Kidney epithelial cell (primary cell): ENCODE results near the gene VPS13D. TPM values are rescaled to one million over a fixed set of nuclear protein-coding genes. Genes with fewer than 3 reads are reported as not detected.
"Not testable (repeated sequence)": the region's sequence is repeated elsewhere in the genome, so short reads cannot be mapped to it uniquely, and the experiment has no call there.

Source experiments
- DNase-seq: peaks from one replicate; pipeline ENCODE4 v3.0.0-alpha.2; 2010; ENCODE audit warnings: low read depth
- H3K27me3 ChIP-seq: 2 replicates; pipeline ENCODE4 v1.6.0; 2011; ENCODE audit warnings: low read length; ENCODE audit not compliant: control insufficient read depth, insufficient read depth
- H3K36me3 ChIP-seq: 2 replicates; pipeline ENCODE4 v1.5.1; 2011; ENCODE audit warnings: low read length; ENCODE audit not compliant: control insufficient read depth, insufficient read depth
- H3K4me3 ChIP-seq: 2 replicates; pipeline ENCODE4 v1.5.1; 2011; ENCODE audit warnings: low read depth, mild to moderate bottlenecking, control low read depth, low read length
- total RNA-seq: library from RNA; depleted of rRNA; stranded (reverse); fragments of >200 nt; gene quantifications from 2 replicates; pipeline ENCODE4 v1.2.3, GENCODE V29; 2015
- TF ChIP-seq, protein P1 (sequence below): IDR thresholded peaks from 2 replicates; pipeline ENCODE4 v1.5.1; 2011; ENCODE audit warnings: mild to moderate bottlenecking, moderate library complexity, low read length, control low read depth, inconsistent platforms; ENCODE audit not compliant: insufficient read depth, poor library complexity, severe bottlenecking

VPS13D gene
- total RNA-seq, 1 donor from 2014 or later = 22.2 TPM

- Histone ChIP-seq H3K27me3 (no peaks in the 10 kb centered on the region), H3K36me3 (no peaks in the 10 kb centered on the region), H3K4me3 (no peak overlapping the region)
- TF ChIP-seq, protein P1, sequence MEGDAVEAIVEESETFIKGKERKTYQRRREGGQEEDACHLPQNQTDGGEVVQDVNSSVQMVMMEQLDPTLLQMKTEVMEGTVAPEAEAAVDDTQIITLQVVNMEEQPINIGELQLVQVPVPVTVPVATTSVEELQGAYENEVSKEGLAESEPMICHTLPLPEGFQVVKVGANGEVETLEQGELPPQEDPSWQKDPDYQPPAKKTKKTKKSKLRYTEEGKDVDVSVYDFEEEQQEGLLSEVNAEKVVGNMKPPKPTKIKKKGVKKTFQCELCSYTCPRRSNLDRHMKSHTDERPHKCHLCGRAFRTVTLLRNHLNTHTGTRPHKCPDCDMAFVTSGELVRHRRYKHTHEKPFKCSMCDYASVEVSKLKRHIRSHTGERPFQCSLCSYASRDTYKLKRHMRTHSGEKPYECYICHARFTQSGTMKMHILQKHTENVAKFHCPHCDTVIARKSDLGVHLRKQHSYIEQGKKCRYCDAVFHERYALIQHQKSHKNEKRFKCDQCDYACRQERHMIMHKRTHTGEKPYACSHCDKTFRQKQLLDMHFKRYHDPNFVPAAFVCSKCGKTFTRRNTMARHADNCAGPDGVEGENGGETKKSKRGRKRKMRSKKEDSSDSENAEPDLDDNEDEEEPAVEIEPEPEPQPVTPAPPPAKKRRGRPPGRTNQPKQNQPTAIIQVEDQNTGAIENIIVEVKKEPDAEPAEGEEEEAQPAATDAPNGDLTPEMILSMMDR = no peak
- peak; percentile 89 for DNase-seq
Observed at GRCh38 chr1:12386130-12386529, 156.3 kb downstream of the VPS13D start.

GRCh38 chr1:12387641-12388040 lies 157.8 kb downstream of the VPS13D start:
- DNase-seq = no peak
- Histone ChIP-seq H3K4me3 (no peak overlapping the region), H3K36me3 (no peaks in the 10 kb centered on the region), H3K27me3 (no peaks in the 10 kb centered on the region)
- TF ChIP-seq, protein P1 = no peak

- H3K36me3 ChIP-seq = not testable (repeated sequence)
Observed at GRCh38 chr1:12390296-12390695, 160.5 kb downstream of the VPS13D start.

DNA sequence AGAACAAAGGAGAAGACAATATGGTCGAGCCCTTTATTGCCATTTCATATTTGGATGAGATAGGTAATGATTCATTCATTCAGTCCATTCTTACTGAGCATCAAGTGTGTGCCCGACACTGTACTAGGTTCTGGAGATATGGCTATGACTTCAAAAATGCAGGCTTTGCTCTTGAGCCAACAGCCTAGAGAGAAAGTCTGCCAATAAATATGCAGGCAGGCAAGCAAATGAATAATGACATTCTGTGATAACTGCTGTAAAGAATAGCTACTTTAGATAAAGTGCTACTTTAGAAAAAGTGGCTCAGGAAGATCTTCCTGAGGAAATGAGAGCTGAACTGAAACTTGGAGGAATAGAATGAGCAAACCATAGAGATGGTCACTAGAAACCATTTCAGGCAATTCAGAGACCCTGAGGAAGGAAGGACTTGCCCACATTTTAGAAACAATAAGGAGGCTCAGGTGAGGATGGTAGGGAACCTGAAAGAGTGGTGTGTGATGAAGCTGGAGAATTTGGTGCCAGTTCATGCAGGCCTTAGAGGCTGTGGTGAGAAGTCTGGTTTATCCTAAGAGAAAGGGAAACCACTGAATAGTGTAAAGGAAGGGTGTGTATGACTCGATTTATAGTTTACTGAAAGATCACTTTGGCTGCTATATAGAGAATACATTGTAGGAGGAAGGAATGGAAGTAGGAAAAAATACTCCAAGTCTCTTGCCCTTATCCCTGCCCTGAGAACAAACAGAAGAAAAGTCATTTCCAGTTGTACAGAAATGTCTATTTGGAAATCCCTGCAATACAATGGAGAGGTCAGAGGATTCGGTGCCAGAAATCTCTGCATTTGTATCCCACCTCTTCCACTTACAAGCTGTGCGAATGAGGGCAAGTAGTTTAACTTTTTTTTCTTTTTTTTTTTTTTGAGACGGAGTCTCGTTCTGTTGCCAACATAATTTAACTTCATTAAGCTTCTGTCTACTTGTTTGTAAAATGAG lies 167.9 kb downstream of the VPS13D start:
- Histone ChIP-seq H3K36me3 (no peaks in the 10 kb centered on the region), H3K27me3 (no peaks in the 10 kb centered on the region), H3K4me3 (no peak overlapping the region)
- TF ChIP-seq, protein P1 = no peak
- no peak for DNase-seq

More at GRCh38 chr1:12390296-12390695, 160.5 kb downstream of the VPS13D start:
- not testable (repeated sequence) for H3K27me3 ChIP-seq, H3K4me3 ChIP-seq, DNase-seq

DNA sequence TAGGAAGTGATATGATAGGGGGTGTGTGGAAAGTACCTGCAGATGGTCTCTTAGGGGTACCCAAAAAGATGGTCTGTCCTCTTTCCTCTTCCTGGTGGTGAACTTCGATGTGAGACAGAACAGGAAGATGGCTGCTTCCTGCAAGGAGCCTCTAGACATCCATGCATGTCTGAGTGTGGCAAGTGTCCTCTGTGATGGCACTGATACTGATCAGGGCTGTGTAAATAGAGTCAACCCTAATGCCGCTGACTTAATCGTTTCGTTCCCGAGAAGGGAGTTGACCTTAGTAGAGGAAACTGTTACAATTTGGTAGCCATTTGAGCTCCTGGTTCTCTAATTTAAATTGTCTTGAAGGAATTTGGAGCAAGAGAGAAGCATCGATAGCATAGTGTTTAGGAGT lies 168.6 kb downstream of the VPS13D start:
- TF ChIP-seq, protein P1 = no peak
- Histone ChIP-seq H3K4me3 (no peak overlapping the region), H3K27me3 (no peaks in the 10 kb centered on the region), H3K36me3 (no peaks in the 10 kb centered on the region)
- no peak for DNase-seq

DNA sequence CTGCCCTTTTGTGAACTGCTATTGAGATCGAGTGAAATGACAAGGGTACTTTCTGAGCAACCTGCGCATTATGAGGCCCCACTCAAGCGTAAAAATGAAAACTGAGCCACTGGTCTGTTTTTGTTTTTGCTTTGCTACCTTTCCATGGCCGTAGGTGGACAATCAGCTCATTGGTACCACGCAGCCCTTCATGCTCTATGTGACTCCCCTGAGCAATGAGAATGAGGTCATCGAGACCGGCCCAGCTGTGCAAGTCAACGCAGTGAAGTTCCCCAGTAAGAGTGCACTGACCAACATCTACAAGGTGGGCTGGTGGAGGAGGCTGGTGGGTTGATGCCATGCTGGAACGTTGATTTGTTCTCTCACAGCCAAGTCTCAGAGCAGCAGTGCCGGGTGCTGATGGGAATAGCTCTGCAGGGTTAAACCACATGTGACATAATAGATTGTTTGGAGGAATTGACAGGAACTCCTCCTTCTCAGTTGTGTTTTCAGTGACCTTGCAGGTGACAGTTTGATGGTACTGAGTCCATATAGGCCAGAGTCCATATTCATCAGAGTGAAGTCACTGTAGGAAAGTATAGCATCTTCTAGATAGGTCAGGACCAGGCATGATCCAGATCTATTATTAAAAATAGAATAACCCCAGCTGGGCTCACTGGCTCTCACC lies 170.3 kb downstream of the VPS13D start:
- Histone ChIP-seq H3K36me3 (no peaks in the 10 kb centered on the region), H3K27me3 (no peaks in the 10 kb centered on the region), H3K4me3 (no peak overlapping the region)
- DNase-seq = no peak
- TF ChIP-seq, protein P1 = no peak
